HEK293 (cell line): ENCODE data around the gene CPN2.
A peak's percentile ranks its signal among the peaks of the same experiment; 100 is the strongest.

Experiments
- CTCF ChIA-PET: fragments of 350-600 bp; formaldehyde crosslinking; extraction: SDS; loops from one replicate; lab custom pipeline; 2021; ENCODE audit warnings: antibody characterized with exemption; lab: Yijun Ruan, JAX
- POLR2A ChIA-PET: fragments of 300-600 bp; formaldehyde crosslinking; extraction: SDS; loops from one replicate; lab custom pipeline; 2020; ENCODE audit warnings: antibody characterized with exemption, inconsistent platforms; lab: Yijun Ruan, JAX
- H3K27ac ChIP-seq: fragments of 200-500 bp; sonication (Bioruptor generic); 2 replicates; pipeline ENCODE4 v1.5.1; 2014; ENCODE audit warnings: low read depth, low read length, control low read depth, inconsistent platforms; ENCODE audit errors: extremely low read depth
- H3K36me3 ChIP-seq, 2 experiments: fragments of 200-500 bp in 1 of 2; sonication (Bioruptor generic) in 1 of 2; 1 replicate in 1 of 2; 2 replicates in 1 of 2; pipeline ENCODE4 v1.5.1; 2014 to 2017; ENCODE audit warnings: inconsistent platforms in 2 of 2, low read length in 2 of 2; ENCODE audit not compliant: control insufficient read depth in 2 of 2, insufficient read depth in 1 of 2
- H3K4me1 ChIP-seq: fragments of 200-500 bp; sonication (Bioruptor generic); 2 replicates; pipeline ENCODE4 v1.5.1; 2014; ENCODE audit warnings: mild to moderate bottlenecking, low read length, inconsistent platforms; ENCODE audit not compliant: control insufficient read depth, insufficient read depth
- H3K4me3 ChIP-seq: 2 replicates; pipeline ENCODE4 v1.5.1; 2011; ENCODE audit warnings: low read depth, mild to moderate bottlenecking, control low read depth, low read length, moderate library complexity
- H3K9me3 ChIP-seq: fragments of 200-500 bp; sonication (Bioruptor generic); 2 replicates; pipeline ENCODE4 v1.5.1; 2014; ENCODE audit warnings: low read depth, low read length, inconsistent platforms; ENCODE audit not compliant: control insufficient read depth, insufficient read depth
- FEZF1 ChIP-seq: fragments of 450-650 bp; formaldehyde crosslinking; IDR thresholded peaks from 2 replicates; pipeline ENCODE4 v1.5.1; 2016; ENCODE audit warnings: missing biosample characterization, missing genetic modification characterization
- GFI1B ChIP-seq: fragments of 450-650 bp; formaldehyde crosslinking; IDR thresholded peaks from 2 replicates; pipeline ENCODE4 v1.5.1; 2016; ENCODE audit warnings: missing biosample characterization, missing genetic modification characterization
- HOXA7 ChIP-seq: sonication (generic); formaldehyde crosslinking; IDR thresholded peaks from 2 replicates; pipeline ENCODE4 v1.8.1; 2022; ENCODE audit warnings: missing genetic modification reagents, borderline replicate concordance
- INSM2 ChIP-seq: fragments of 450-650 bp; formaldehyde crosslinking; IDR thresholded peaks from 2 replicates; pipeline ENCODE4 v1.5.1; 2016; ENCODE audit warnings: missing biosample characterization, missing genetic modification characterization
- KLF9 ChIP-seq: fragments of 450-650 bp; formaldehyde crosslinking; IDR thresholded peaks from 2 replicates; pipeline ENCODE4 v1.5.1; 2016; ENCODE audit warnings: missing biosample characterization, missing genetic modification characterization, low read depth
- SCRT2 ChIP-seq: fragments of 450-650 bp; formaldehyde crosslinking; IDR thresholded peaks from 2 replicates; pipeline ENCODE4 v1.5.1; 2016; ENCODE audit warnings: missing biosample characterization, missing genetic modification characterization
- TSHZ1 ChIP-seq: fragments of 450-650 bp; formaldehyde crosslinking; IDR thresholded peaks from 2 replicates; pipeline ENCODE4 v1.5.1; 2016; ENCODE audit warnings: missing biosample characterization, missing genetic modification characterization, borderline replicate concordance
- YY1 ChIP-seq: fragments of 450-650 bp; formaldehyde crosslinking; IDR thresholded peaks from 2 replicates; pipeline ENCODE4 v1.5.1; 2018; ENCODE audit warnings: missing biosample characterization, missing genetic modification characterization
- ZBTB17 ChIP-seq: fragments of 450-650 bp; formaldehyde crosslinking; IDR thresholded peaks from 2 replicates; pipeline ENCODE4 v1.5.1; 2016; ENCODE audit warnings: missing biosample characterization, missing genetic modification characterization
- ZFHX2 ChIP-seq: fragments of 450-650 bp; formaldehyde crosslinking; conservative IDR thresholded peaks from 2 replicates; pipeline ENCODE4 v1.5.1; 2016; ENCODE audit warnings: missing biosample characterization, missing genetic modification characterization
- ZNF132 ChIP-seq: fragments of 450-650 bp; formaldehyde crosslinking; IDR thresholded peaks from 2 replicates; pipeline ENCODE4 v1.5.1; 2017; ENCODE audit warnings: missing biosample characterization, missing genetic modification characterization, borderline replicate concordance
- ZNF23 ChIP-seq: fragments of 450-650 bp; formaldehyde crosslinking; IDR thresholded peaks from 2 replicates; pipeline ENCODE4 v1.5.1; 2016; ENCODE audit warnings: missing biosample characterization, missing genetic modification characterization, borderline replicate concordance
- ZNF366 ChIP-seq: fragments of 450-650 bp; formaldehyde crosslinking; conservative IDR thresholded peaks from 2 replicates; pipeline ENCODE4 v1.5.1; 2016; ENCODE audit warnings: missing biosample characterization, missing genetic modification characterization
- ZNF529 ChIP-seq: fragments of 450-650 bp; formaldehyde crosslinking; IDR thresholded peaks from 2 replicates; pipeline ENCODE4 v1.5.1; 2017; ENCODE audit warnings: missing genetic modification characterization, missing biosample characterization; ENCODE audit not compliant: insufficient replicate concordance
- ZNF600 ChIP-seq: fragments of 450-650 bp; formaldehyde crosslinking; IDR thresholded peaks from 2 replicates; pipeline ENCODE4 v1.5.1; 2016; ENCODE audit warnings: missing biosample characterization, missing genetic modification characterization
- ZNF610 ChIP-seq: fragments of 450-650 bp; formaldehyde crosslinking; IDR thresholded peaks from 2 replicates; pipeline ENCODE4 v1.5.1; 2016; ENCODE audit warnings: missing biosample characterization, missing genetic modification characterization, borderline replicate concordance
- ZNF621 ChIP-seq: fragments of 450-650 bp; formaldehyde crosslinking; IDR thresholded peaks from 2 replicates; pipeline ENCODE4 v1.5.1; 2017; ENCODE audit warnings: missing biosample characterization, missing genetic modification characterization
- ZNF624 ChIP-seq: fragments of 450-650 bp; formaldehyde crosslinking; IDR thresholded peaks from 2 replicates; pipeline ENCODE4 v1.5.1; 2017; ENCODE audit warnings: missing biosample characterization, missing genetic modification characterization

The CPN2 gene

GRCh38 chr3:194311000-194311399 is 40.1 kb downstream of the CPN2 start:
- Histone ChIP-seq H3K36me3 (no peaks in the 10 kb centered on the region), H3K27ac (no peak overlapping the region), H3K9me3 (no peaks in the 10 kb centered on the region), H3K4me1 (peaks cover 3% of the 10 kb centered on the region), H3K4me3 (no peak overlapping the region)
- TF ChIP-seq KLF9 (tag by site-specific recombination) (no peak), ZNF366 (tag by site-specific recombination) (peak; percentile 99), ZBTB17 (peak; percentile 100)
- ChIA-PET POLR2A (no interaction called here), CTCF (interaction anchor here (1.1 kb wide), 1 partner anchor 93 kb away, joined by 3 read pairs; no protein-coding TSS in a partner anchor)

GRCh38 chr3:194310060-194310835 is 40.9 kb downstream of the CPN2 start:
- Histone ChIP-seq H3K27ac (no peak overlapping the region), H3K4me1 (peaks cover 3% of the 10 kb centered on the region)
- CTCF ChIA-PET: interaction anchor here (1.1 kb wide), 2 partner anchors 16 to 94 kb away, joined by 3 read pairs; no protein-coding TSS in a partner anchor

GRCh38 chr3:194308601-194309449 is 42.3 kb downstream of the CPN2 start:
- ChIA-PET POLR2A (interaction anchor here (0.6 to 1.0 kb wide), 4 partner anchors 33 to 173 kb away, joined by 3 to 5 read pairs (median 4); partner anchors contain the start of gene HES1), CTCF (interaction anchor here (0.7 to 1.1 kb wide), 2 partner anchors 15 to 70 kb away, joined by 3 to 4 read pairs; no protein-coding TSS in a partner anchor)
- TF ChIP-seq INSM2 (peak; percentile 28; the same call in 1 of the 2 replicates), ZNF610 (tag by site-specific recombination) (no peak), ZNF529 (tag by site-specific recombination) (no peak), ZNF624 (no peak), YY1 (tag by site-specific recombination) (0 out of 2 replicates have a peak, but pooled peaks have one; percentile 14), ZNF23 (tag by site-specific recombination) (no peak), ZNF621 (tag by site-specific recombination) (no peak), TSHZ1 (no peak), ZNF132 (tag by site-specific recombination) (no peak), FEZF1 (tag by site-specific recombination) (peak; percentile 37; the same call in 1 of the 2 replicates), ZNF600 (peak; percentile 52), ZBTB17 (0 out of 2 replicates have a peak, but pooled peaks have one; percentile 37), ZFHX2 (tag by site-specific recombination) (peak; percentile 20; the same call in 1 of the 2 replicates), GFI1B (no peak)
- Histone ChIP-seq H3K9me3 (no peaks in the 10 kb centered on the region), H3K4me1 (peaks cover 3% of the 10 kb centered on the region), H3K36me3 (no peaks in the 10 kb centered on the region), H3K4me3 (no peak overlapping the region), H3K27ac (peak overlapping the region; percentile 13; the same call in 1 of the 2 replicates)

More at GRCh38 chr3:194310060-194310835, 40.9 kb downstream of the CPN2 start:
- TF ChIP-seq HOXA7 (CRISPR knock-in tag) (no peak), ZNF600 (peak; percentile 72), SCRT2 (peak; percentile 46; the same call in 1 of the 2 replicates)
- H3K4me3 ChIP-seq: no peak overlapping the region
- no peaks in the 10 kb centered on the region for H3K36me3 ChIP-seq
- POLR2A ChIA-PET: interaction anchor here (0.9 kb wide), 1 partner anchor 169 kb away, joined by 3 read pairs; no protein-coding TSS in a partner anchor
- H3K9me3 ChIP-seq: no peaks in the 10 kb centered on the region
